SK-MEL-5 (cell line): ENCODE data around the gene TBL1X. TPM values are rescaled to one million over a fixed set of nuclear protein-coding genes. Genes with fewer than 3 reads are reported as not detected.
A peak's percentile ranks its signal among the peaks of the same experiment; 100 is the strongest.

Source experiments
- DNase-seq: peaks from one replicate; pipeline ENCODE4 v3.0.0-alpha.2; 2016; ENCODE audit warnings: low read depth, low spot score
- in situ Hi-C: cut with HindIII; loops from 2 replicates; pipeline ENCODE4 v1.10.0; 2016; ENCODE audit warnings: low sequenced_read_pairs, high pct_unique_total_duplicates, low pct_unique_long_range_greater_than_20kb
- total RNA-seq: library from RNA; depleted of rRNA; stranded (reverse); fragments of >200 nt; shearing (Covaris generic); gene quantifications from 2 replicates; pipeline ENCODE4 v1.2.3, GENCODE V29; 2014

TBL1X gene
- total RNA-seq, 1 experiment from 2014 or later: 5.3 TPM

GRCh38 chrX:9657590-9658256 is 192.9 kb downstream of the TBL1X start:
- in situ Hi-C loops: no loop called here
- no peak for DNase-seq

- in situ Hi-C loops: no loop called here
- no peak for DNase-seq
These were observed 193.6 kb downstream of the TBL1X start for GRCh38 chrX:9658409-9658808.

GRCh38 chrX:9659571-9660195 is 194.8 kb downstream of the TBL1X start:
- in situ Hi-C loops: no loop called here

GRCh38 chrX:9662148-9662547 is 197.3 kb downstream of the TBL1X start:
- no peak for DNase-seq
- in situ Hi-C loops: no loop called here

More at GRCh38 chrX:9659571-9660195, 194.8 kb downstream of the TBL1X start:
- no peak for DNase-seq

- no peak for DNase-seq
- in situ Hi-C loops: no loop called here
These were observed 198.4 kb downstream of the TBL1X start for GRCh38 chrX:9663216-9663615.

- no peak for DNase-seq
- in situ Hi-C loops: no loop called here
These were observed 199.4 kb downstream of the TBL1X start for GRCh38 chrX:9664224-9664623.

GRCh38 chrX:9665113-9665512 is 200.3 kb downstream of the TBL1X start:
- in situ Hi-C loops: no loop called here
- no peak for DNase-seq

- in situ Hi-C loops: no loop called here
- no peak for DNase-seq
These were observed 203.7 kb downstream of the TBL1X start for GRCh38 chrX:9668537-9668936.

- DNase-seq: no peak
- in situ Hi-C loops: no loop called here
These were observed 205.4 kb downstream of the TBL1X start for GRCh38 chrX:9670136-9670814.

- DNase-seq: no peak
- in situ Hi-C loops: no loop called here
These were observed 207.1 kb downstream of the TBL1X start for GRCh38 chrX:9671998-9672397.

- in situ Hi-C loops: no loop called here
- DNase-seq: no peak
These were observed 211.4 kb downstream of the TBL1X start for GRCh38 chrX:9676306-9676705.

GRCh38 chrX:9676738-9677097 is 211.9 kb downstream of the TBL1X start:
- in situ Hi-C loops: no loop called here
- no peak for DNase-seq

GRCh38 chrX:9677098-9677739 is 212.4 kb downstream of the TBL1X start:
- no peak for DNase-seq
- in situ Hi-C loops: no loop called here

- in situ Hi-C loops: no loop called here
- DNase-seq: no peak
These were observed 213.5 kb downstream of the TBL1X start for GRCh38 chrX:9678215-9678965.

- DNase-seq: no peak
- in situ Hi-C loops: no loop called here
These were observed 216.2 kb downstream of the TBL1X start for GRCh38 chrX:9681011-9681410.

- peak; percentile 29 for DNase-seq
- in situ Hi-C loops: no loop called here
These were observed 216.6 kb downstream of the TBL1X start for GRCh38 chrX:9681422-9681821.

- no peak for DNase-seq
- in situ Hi-C loops: no loop called here
These were observed 217.6 kb downstream of the TBL1X start for GRCh38 chrX:9682456-9682855.

GRCh38 chrX:9682861-9683260 is 218.0 kb downstream of the TBL1X start:
- in situ Hi-C loops: no loop called here
- no peak for DNase-seq
